ENCODE measurements around the gene MRGPRD. TPM values are rescaled to one million over a fixed set of nuclear protein-coding genes. Genes with fewer than 3 reads are reported as not detected.

Gene MRGPRD
- total RNA-seq, 1 donor from 2014 or later, result not detected

DNA sequence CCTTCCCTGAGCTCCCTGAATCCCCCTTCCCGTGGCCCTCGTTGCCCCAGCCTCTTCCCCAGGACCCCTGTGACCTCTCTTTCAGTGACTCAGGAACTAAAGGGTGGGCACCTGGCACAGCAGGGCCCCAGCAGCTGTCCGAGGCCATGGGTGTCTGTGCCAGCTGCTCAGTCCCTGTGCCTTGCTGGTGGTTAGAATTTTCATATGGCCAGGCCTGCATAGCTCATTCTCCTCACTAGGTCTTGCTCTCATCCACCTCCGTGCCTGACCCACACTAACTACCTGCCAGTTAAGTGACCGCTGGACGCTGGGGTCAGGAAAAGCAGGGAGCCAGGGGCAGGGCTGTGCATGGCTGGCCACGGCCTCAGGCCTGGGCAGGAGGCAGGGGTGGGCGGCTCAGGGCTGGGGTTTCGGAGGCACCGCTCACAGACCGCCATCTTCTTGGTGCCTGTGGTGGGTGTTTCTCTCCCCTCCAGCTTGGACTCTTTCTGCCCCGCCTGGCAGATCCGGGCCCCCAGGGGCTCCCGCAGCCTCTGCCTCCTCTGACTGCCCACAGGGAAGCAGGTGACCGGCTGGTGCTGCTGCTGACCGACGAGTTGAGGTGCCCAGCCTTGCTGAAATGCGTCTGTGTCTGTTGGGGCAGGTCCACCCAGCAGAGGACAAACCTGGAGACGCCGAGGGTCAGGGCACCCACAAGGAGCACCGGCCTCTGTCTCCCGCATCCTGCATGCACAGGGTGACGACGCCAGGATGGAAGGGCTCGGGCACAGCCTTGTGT lies 20.3 kb downstream of the MRGPRD start:
- H2AFZ ChIP-seq (ENCODE audit: low read depth, low read length), result no peak overlapping the region

DNA sequence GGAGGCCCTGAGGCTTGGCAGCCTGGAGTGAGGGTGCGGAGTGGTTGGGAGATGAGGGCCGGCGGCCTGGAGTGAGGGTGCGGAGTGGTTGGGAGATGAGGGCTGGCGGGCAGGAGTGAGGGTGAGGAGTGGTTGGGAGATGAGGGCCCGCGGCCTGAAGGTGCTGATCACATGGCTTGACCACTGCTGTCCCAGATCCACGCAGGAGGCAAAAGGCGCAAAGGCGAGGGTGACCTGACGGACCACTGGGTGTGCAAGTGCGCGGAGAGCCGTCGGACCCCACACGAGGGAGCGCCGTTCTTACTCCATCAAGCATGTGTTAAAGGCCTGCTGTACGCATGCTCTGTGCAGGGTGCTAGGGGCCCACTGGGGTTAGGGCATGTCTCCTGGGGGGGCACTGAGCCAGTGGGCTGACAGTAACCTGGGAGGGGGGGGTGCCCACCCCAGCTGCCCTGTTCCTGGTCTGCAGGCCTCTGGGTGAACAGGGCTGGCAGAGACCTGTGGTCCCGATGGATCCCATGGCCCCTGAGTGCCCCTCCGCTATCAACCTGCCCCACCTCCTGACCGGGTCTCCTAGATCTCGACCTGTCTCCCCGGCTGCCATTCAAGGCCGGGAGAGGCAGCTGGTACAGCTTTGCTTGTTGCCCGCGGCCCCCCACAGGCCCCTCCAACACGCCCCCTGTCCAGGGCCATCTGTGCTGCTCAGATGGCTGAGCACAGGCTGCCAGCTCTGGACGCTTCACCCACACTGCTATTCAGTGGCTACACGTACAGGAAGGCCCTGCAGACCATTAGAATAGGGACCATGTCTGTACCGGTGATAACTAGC lies 21.1 kb downstream of the MRGPRD start:
- DNase-seq (ENCODE audit: low read depth) (no peak), FAIRE-seq (no peak)
- Histone ChIP-seq H3K4me3 (ENCODE audit: insufficient read depth, low read depth, low read length) (no peak overlapping the region), H3K27ac (ENCODE audit: low read depth, low read length) (no peak overlapping the region), H3K27me3 (ENCODE audit: insufficient read depth, low read length) (no peaks in the 10 kb centered on the region), H3K79me2 (ENCODE audit: insufficient read depth, low read length) (no peaks in the 10 kb centered on the region), H3K36me3 (ENCODE audit: insufficient read depth, low read length) (no peaks in the 10 kb centered on the region), H3K9ac (ENCODE audit: low read length) (no peak overlapping the region), H2AFZ (ENCODE audit: low read depth, low read length) (no peak overlapping the region), H3K4me1 (ENCODE audit: insufficient read depth, low read length) (peaks cover 6% of the 10 kb centered on the region), H4K20me1 (ENCODE audit: insufficient read depth, low read length) (no peaks in the 10 kb centered on the region), H3K4me2 (ENCODE audit: low read length) (no peak overlapping the region), H3K9me3 (ENCODE audit: insufficient read depth, low read depth, low read length) (peaks cover 3% of the 10 kb centered on the region)
- H3K36me3 Mint-ChIP-seq (ENCODE audit: low read depth, unreplicated experiment), result peaks cover 3% of the 10 kb centered on the region
- H3K4me3 Mint-ChIP-seq (ENCODE audit: unreplicated experiment), result no peak overlapping the region
- no peak for TF ChIP-seq EZH2 (IDR thresholded peaks at IDR 0.05; ENCODE audit: insufficient read depth, low read length)
- TF ChIP-seq, protein P1, sequence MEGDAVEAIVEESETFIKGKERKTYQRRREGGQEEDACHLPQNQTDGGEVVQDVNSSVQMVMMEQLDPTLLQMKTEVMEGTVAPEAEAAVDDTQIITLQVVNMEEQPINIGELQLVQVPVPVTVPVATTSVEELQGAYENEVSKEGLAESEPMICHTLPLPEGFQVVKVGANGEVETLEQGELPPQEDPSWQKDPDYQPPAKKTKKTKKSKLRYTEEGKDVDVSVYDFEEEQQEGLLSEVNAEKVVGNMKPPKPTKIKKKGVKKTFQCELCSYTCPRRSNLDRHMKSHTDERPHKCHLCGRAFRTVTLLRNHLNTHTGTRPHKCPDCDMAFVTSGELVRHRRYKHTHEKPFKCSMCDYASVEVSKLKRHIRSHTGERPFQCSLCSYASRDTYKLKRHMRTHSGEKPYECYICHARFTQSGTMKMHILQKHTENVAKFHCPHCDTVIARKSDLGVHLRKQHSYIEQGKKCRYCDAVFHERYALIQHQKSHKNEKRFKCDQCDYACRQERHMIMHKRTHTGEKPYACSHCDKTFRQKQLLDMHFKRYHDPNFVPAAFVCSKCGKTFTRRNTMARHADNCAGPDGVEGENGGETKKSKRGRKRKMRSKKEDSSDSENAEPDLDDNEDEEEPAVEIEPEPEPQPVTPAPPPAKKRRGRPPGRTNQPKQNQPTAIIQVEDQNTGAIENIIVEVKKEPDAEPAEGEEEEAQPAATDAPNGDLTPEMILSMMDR (IDR thresholded peaks at IDR 0.05; ENCODE audit: insufficient read depth, low read depth, low read length), result no peak
- H3K9me3 Mint-ChIP-seq (ENCODE audit: unreplicated experiment), result peaks cover 24% of the 10 kb centered on the region
- no peak overlapping the region for H3K27ac Mint-ChIP-seq (ENCODE audit: unreplicated experiment)
- H3K27me3 Mint-ChIP-seq (ENCODE audit: low read depth, unreplicated experiment), result peaks cover 23% of the 10 kb centered on the region
- H3K4me1 Mint-ChIP-seq (ENCODE audit: low read depth, unreplicated experiment), result no peaks in the 10 kb centered on the region

More for the DNA sequence above, 20.3 kb downstream of the MRGPRD start:
- H3K36me3 Mint-ChIP-seq (ENCODE audit: low read depth, unreplicated experiment), result peaks cover 3% of the 10 kb centered on the region
- no peak overlapping the region for H3K27ac Mint-ChIP-seq (ENCODE audit: unreplicated experiment)
- no peaks in the 10 kb centered on the region for H3K79me2 ChIP-seq (ENCODE audit: insufficient read depth, low read length)
- TF ChIP-seq, protein P1 (IDR thresholded peaks at IDR 0.05; ENCODE audit: insufficient read depth, low read depth, low read length), result no peak
- no peak for TF ChIP-seq EZH2 (IDR thresholded peaks at IDR 0.05; ENCODE audit: insufficient read depth, low read length)
- no peaks in the 10 kb centered on the region for H3K36me3 ChIP-seq (ENCODE audit: insufficient read depth, low read length)
- no peak overlapping the region for H3K4me3 Mint-ChIP-seq (ENCODE audit: unreplicated experiment)
- peaks cover under 1% of the 10 kb centered on the region for H3K4me1 ChIP-seq (ENCODE audit: insufficient read depth, low read length)
- no peak overlapping the region for H3K9ac ChIP-seq (ENCODE audit: low read length)
- no peaks in the 10 kb centered on the region for H4K20me1 ChIP-seq (ENCODE audit: insufficient read depth, low read length)
- no peak overlapping the region for H3K27ac ChIP-seq (ENCODE audit: low read depth, low read length)
- H3K9me3 ChIP-seq (ENCODE audit: insufficient read depth, low read depth, low read length), result peaks cover 3% of the 10 kb centered on the region
- peaks cover 20% of the 10 kb centered on the region for H3K27me3 Mint-ChIP-seq (ENCODE audit: low read depth, unreplicated experiment)
- H3K9me3 Mint-ChIP-seq (ENCODE audit: unreplicated experiment), result peaks cover 24% of the 10 kb centered on the region
- no peaks in the 10 kb centered on the region for H3K27me3 ChIP-seq (ENCODE audit: insufficient read depth, low read length)
- H3K4me3 ChIP-seq (ENCODE audit: insufficient read depth, low read depth, low read length), result no peak overlapping the region
- no peaks in the 10 kb centered on the region for H3K4me1 Mint-ChIP-seq (ENCODE audit: low read depth, unreplicated experiment)
- DNase-seq (ENCODE audit: low read depth), result no peak
- H3K4me2 ChIP-seq (ENCODE audit: low read length), result no peak overlapping the region
- FAIRE-seq, result no peak
